SK-N-SH (cell line): ENCODE results near the gene BRI3BP. TPM values are rescaled to one million over a fixed set of nuclear protein-coding genes. Genes with fewer than 3 reads are reported as not detected.
"Not testable (repeated sequence)": the region's sequence is repeated elsewhere in the genome, so short reads cannot be mapped to it uniquely, and the experiment has no call there.

Source experiments
- CTCF ChIA-PET: fragments of 300-600, 350-600 bp; formaldehyde crosslinking; extraction: SDS; loops from one replicate; lab custom pipeline; 2021; lab: Yijun Ruan, JAX
- POLR2A ChIA-PET: fragments of 350-600 bp; sonication (Branson Sonifier 250); formaldehyde crosslinking; extraction: SDS; loops from one replicate; lab custom pipeline; 2020; ENCODE audit warnings: antibody characterized with exemption, inconsistent platforms; lab: Yijun Ruan, JAX
- DNase-seq: peaks from one replicate; pipeline ENCODE4 v3.0.0; 2012
- H2AFZ ChIP-seq: fragments of 200-600 bp; sonication (generic); 2 replicates; pipeline ENCODE4 v1.8.1; 2016; ENCODE audit warnings: antibody characterized with exemption, mild to moderate bottlenecking, low read depth
- H3F3A ChIP-seq: fragments of 200-600 bp; sonication (generic); replicated peaks from 2 replicates; pipeline ENCODE3; 2016; ENCODE audit warnings: antibody characterized with exemption, mild to moderate bottlenecking; ENCODE audit not compliant: insufficient read depth
- H3K27ac ChIP-seq, 2 experiments: fragments of 200-500 bp in 1 of 2; fragments of 200-600 bp in 1 of 2; sonication (Bioruptor generic) in 1 of 2; sonication (generic), shearing (Covaris generic) in 1 of 2; 2 replicates each; pipeline versions ENCODE4 v1.5.1 to v1.6.1; 2014 to 2016; ENCODE audit warnings: low read depth in 2 of 2, inconsistent platforms in 1 of 2, low read length in 1 of 2, mild to moderate bottlenecking in 1 of 2, mixed read lengths in 1 of 2
- H3K27me3 ChIP-seq: fragments of 200-600 bp; sonication (generic), shearing (Covaris generic); 2 replicates; pipeline ENCODE4 v1.6.1; 2016; ENCODE audit warnings: mixed run types; ENCODE audit not compliant: insufficient read depth
- H3K36me3 ChIP-seq, 2 experiments: fragments of 200-500 bp in 1 of 2; fragments of 200-600 bp in 1 of 2; sonication (Bioruptor generic) in 1 of 2; sonication (generic) in 1 of 2; replicated peaks in 1 of 2; 2 replicates each; pipeline versions ENCODE3 to v1.5.1; 2014 to 2016; ENCODE audit warnings: low read length in 1 of 2, mild to moderate bottlenecking in 1 of 2; ENCODE audit not compliant: insufficient read depth in 2 of 2, control insufficient read depth in 1 of 2
- H3K4me1 ChIP-seq, 2 experiments: fragments of 200-500 bp in 1 of 2; fragments of 200-600 bp in 1 of 2; sonication (Bioruptor generic) in 1 of 2; sonication (generic), shearing (Covaris generic) in 1 of 2; 2 replicates each; pipeline versions ENCODE4 v1.5.1 to v1.6.1; 2014 to 2016; ENCODE audit warnings: low read depth in 1 of 2, low read length in 1 of 2, mixed run types in 1 of 2; ENCODE audit not compliant: insufficient read depth in 2 of 2, control insufficient read depth in 1 of 2
- H3K4me2 ChIP-seq: fragments of 200-600 bp; sonication (generic), shearing (Covaris generic); 2 replicates; pipeline ENCODE4 v1.6.1; 2017; ENCODE audit warnings: mixed run types
- H3K4me3 ChIP-seq, 2 experiments: fragments of 200-500 bp in 1 of 2; fragments of 200-600 bp in 1 of 2; sonication (Bioruptor generic) in 1 of 2; sonication (generic), shearing (Covaris generic) in 1 of 2; 2 replicates each; pipeline versions ENCODE4 v1.5.1 to v1.8.1; 2014 to 2016; ENCODE audit warnings: low read depth in 2 of 2, inconsistent platforms in 1 of 2, low read length in 1 of 2, mild to moderate bottlenecking in 1 of 2, mixed read lengths in 1 of 2, moderate library complexity in 1 of 2
- H3K79me2 ChIP-seq: fragments of 200-600 bp; sonication (generic); 2 replicates; pipeline ENCODE4 v1.8.1; 2017; ENCODE audit warnings: mild to moderate bottlenecking; ENCODE audit not compliant: insufficient read depth
- H3K9ac ChIP-seq: fragments of 200-600 bp; sonication (generic); 2 replicates; pipeline ENCODE4 v1.6.1; 2017; ENCODE audit warnings: mixed run types
- H3K9me2 ChIP-seq: fragments of 200-600 bp; sonication (generic); 2 replicates; pipeline ENCODE4 v1.6.1; 2017; ENCODE audit warnings: mixed run types
- H3K9me3 ChIP-seq: fragments of 200-600 bp; sonication (generic); 2 replicates; pipeline ENCODE4 v1.6.1; 2017; ENCODE audit warnings: mixed run types, mild to moderate bottlenecking, moderate library complexity
- H4K20me1 ChIP-seq: fragments of 200-600 bp; sonication (generic); 2 replicates; pipeline ENCODE4 v1.6.1; 2017; ENCODE audit warnings: mild to moderate bottlenecking, mixed run types; ENCODE audit not compliant: insufficient read depth
- ELF1 ChIP-seq: IDR thresholded peaks from 2 replicates; pipeline ENCODE4 v1.4.0; 2012
- EP300 ChIP-seq, 2 experiments: IDR thresholded peaks; 2 replicates each; pipeline versions ENCODE4 v1.4.0 to v1.6.1; 2012; ENCODE audit warnings: borderline replicate concordance in 1 of 2, low read depth in 1 of 2, low read length in 1 of 2
- GABPA ChIP-seq: IDR thresholded peaks from 2 replicates; pipeline ENCODE4 v1.4.0; 2012; ENCODE audit warnings: low read depth, mild to moderate bottlenecking
- NFIC ChIP-seq: IDR thresholded peaks from 2 replicates; pipeline ENCODE4 v1.4.0; 2012; ENCODE audit warnings: borderline replicate concordance
- POLR2AphosphoS5 ChIP-seq: IDR thresholded peaks from 2 replicates; pipeline ENCODE4 v1.6.1; 2012; ENCODE audit warnings: low read depth, low read length
- RXRA ChIP-seq: IDR thresholded peaks from 2 replicates; pipeline ENCODE4 v1.4.0; 2012; ENCODE audit warnings: low read depth, mild to moderate bottlenecking, borderline replicate concordance
- TCF12 ChIP-seq: IDR thresholded peaks from 2 replicates; pipeline ENCODE4 v1.4.0; 2012
- YY1 ChIP-seq: IDR thresholded peaks from 2 replicates; pipeline ENCODE4 v1.4.0; 2012; ENCODE audit warnings: low read depth, mild to moderate bottlenecking
- WGBS: methylation state at CpG from one replicate; pipeline ENCODE4 v1.1.6; 2017; ENCODE audit warnings: low lambda C conversion rate; 5-methylcytosine and 5-hydroxymethylcytosine counted together
- polyA plus RNA-seq, 3 experiments: library from polyadenylated mRNA; depleted of rRNA; stranded (reverse); fragments of >200 nt; gene quantifications; 2 replicates each; pipeline ENCODE4 v1.2.3, GENCODE V29; 2012
- TF ChIP-seq, protein P1 (sequence below): IDR thresholded peaks from 2 replicates; pipeline ENCODE4 v1.4.0; 2012; ENCODE audit warnings: low read depth, borderline replicate concordance
- TF ChIP-seq, protein P2 (sequence below): IDR thresholded peaks from 2 replicates; pipeline ENCODE4 v1.6.1; 2012; ENCODE audit warnings: mild to moderate bottlenecking, low read depth, low read length, moderate library complexity
- TF ChIP-seq, protein P3 (sequence below): fragments of 200-600 bp; sonication (generic); IDR thresholded peaks from 2 replicates; pipeline ENCODE4 v1.6.1; 2017; ENCODE audit warnings: antibody characterized with exemption, mild to moderate bottlenecking, moderate library complexity

The BRI3BP gene
- polyA plus RNA-seq, 1 of the 3 experiments (the other 2 are of a cell fraction): 3.8 TPM

DNA sequence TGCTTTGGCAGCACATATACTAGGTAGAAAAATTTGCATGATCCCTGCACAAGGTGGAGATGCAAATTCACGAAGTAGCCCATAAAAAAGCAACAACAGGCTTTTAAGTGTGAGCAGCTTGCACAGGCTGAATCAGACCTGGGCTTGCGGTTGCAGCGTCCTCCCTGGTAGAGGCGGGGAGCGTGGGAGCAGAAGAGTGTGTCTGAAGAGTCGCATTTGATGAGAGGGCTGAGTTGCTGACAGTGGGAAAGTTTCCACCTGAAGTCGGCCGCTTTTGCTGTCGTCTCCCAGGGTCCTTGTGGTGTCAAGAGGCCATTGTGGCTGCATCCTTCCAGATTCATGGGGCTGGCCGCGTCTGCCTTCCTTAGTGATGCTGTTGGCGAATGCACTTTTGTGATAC lies 78.0 kb downstream of the BRI3BP start:
- no peak for DNase-seq
- ChIA-PET CTCF (interaction anchor here (2.0 kb wide), 1 partner anchor 131 kb away, joined by 8 read pairs; no protein-coding TSS in a partner anchor), POLR2A (interaction anchor here (0.9 kb wide), 1 partner anchor 22 kb away, joined by 4 read pairs; no protein-coding TSS in a partner anchor)
- Histone ChIP-seq H2AFZ (no peak overlapping the region), H3K4me1 (peaks cover 0 to 8% of the 10 kb centered on the region in 2 experiments; a peak in 1 of 4 replicates), H3K36me3 (peaks cover 6% of the 10 kb centered on the region in 2 experiments), H3K4me3 (no peak overlapping the region), H3F3A (no peaks in the 10 kb centered on the region), H3K9me3 (no peaks in the 10 kb centered on the region), H3K79me2 (0 out of 2 replicates have a peak, but pooled peaks cover 3% of the 10 kb centered on the region), H3K9ac (no peak overlapping the region), H3K27ac (no peak overlapping the region), H3K9me2 (no peaks in the 10 kb centered on the region), H3K4me2 (no peak overlapping the region), H4K20me1 (no peaks in the 10 kb centered on the region), H3K27me3 (no peaks in the 10 kb centered on the region)
- TF ChIP-seq TCF12: no peak
- TF ChIP-seq, protein P1, sequence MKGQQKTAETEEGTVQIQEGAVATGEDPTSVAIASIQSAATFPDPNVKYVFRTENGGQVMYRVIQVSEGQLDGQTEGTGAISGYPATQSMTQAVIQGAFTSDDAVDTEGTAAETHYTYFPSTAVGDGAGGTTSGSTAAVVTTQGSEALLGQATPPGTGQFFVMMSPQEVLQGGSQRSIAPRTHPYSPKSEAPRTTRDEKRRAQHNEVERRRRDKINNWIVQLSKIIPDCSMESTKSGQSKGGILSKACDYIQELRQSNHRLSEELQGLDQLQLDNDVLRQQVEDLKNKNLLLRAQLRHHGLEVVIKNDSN: no peak
- TF ChIP-seq GABPA: no peak
- TF ChIP-seq ELF1: no peak
- TF ChIP-seq RXRA: no peak
- no peak for TF ChIP-seq NFIC
- no peak for TF ChIP-seq POLR2AphosphoS5
- no peak for TF ChIP-seq YY1
- TF ChIP-seq, protein P2, sequence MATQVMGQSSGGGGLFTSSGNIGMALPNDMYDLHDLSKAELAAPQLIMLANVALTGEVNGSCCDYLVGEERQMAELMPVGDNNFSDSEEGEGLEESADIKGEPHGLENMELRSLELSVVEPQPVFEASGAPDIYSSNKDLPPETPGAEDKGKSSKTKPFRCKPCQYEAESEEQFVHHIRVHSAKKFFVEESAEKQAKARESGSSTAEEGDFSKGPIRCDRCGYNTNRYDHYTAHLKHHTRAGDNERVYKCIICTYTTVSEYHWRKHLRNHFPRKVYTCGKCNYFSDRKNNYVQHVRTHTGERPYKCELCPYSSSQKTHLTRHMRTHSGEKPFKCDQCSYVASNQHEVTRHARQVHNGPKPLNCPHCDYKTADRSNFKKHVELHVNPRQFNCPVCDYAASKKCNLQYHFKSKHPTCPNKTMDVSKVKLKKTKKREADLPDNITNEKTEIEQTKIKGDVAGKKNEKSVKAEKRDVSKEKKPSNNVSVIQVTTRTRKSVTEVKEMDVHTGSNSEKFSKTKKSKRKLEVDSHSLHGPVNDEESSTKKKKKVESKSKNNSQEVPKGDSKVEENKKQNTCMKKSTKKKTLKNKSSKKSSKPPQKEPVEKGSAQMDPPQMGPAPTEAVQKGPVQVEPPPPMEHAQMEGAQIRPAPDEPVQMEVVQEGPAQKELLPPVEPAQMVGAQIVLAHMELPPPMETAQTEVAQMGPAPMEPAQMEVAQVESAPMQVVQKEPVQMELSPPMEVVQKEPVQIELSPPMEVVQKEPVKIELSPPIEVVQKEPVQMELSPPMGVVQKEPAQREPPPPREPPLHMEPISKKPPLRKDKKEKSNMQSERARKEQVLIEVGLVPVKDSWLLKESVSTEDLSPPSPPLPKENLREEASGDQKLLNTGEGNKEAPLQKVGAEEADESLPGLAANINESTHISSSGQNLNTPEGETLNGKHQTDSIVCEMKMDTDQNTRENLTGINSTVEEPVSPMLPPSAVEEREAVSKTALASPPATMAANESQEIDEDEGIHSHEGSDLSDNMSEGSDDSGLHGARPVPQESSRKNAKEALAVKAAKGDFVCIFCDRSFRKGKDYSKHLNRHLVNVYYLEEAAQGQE: no peak
- TF ChIP-seq, protein P3, sequence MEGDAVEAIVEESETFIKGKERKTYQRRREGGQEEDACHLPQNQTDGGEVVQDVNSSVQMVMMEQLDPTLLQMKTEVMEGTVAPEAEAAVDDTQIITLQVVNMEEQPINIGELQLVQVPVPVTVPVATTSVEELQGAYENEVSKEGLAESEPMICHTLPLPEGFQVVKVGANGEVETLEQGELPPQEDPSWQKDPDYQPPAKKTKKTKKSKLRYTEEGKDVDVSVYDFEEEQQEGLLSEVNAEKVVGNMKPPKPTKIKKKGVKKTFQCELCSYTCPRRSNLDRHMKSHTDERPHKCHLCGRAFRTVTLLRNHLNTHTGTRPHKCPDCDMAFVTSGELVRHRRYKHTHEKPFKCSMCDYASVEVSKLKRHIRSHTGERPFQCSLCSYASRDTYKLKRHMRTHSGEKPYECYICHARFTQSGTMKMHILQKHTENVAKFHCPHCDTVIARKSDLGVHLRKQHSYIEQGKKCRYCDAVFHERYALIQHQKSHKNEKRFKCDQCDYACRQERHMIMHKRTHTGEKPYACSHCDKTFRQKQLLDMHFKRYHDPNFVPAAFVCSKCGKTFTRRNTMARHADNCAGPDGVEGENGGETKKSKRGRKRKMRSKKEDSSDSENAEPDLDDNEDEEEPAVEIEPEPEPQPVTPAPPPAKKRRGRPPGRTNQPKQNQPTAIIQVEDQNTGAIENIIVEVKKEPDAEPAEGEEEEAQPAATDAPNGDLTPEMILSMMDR: no peak
- WGBS: 91% methylated on average over 12 of the region's 12 CpGs

DNA sequence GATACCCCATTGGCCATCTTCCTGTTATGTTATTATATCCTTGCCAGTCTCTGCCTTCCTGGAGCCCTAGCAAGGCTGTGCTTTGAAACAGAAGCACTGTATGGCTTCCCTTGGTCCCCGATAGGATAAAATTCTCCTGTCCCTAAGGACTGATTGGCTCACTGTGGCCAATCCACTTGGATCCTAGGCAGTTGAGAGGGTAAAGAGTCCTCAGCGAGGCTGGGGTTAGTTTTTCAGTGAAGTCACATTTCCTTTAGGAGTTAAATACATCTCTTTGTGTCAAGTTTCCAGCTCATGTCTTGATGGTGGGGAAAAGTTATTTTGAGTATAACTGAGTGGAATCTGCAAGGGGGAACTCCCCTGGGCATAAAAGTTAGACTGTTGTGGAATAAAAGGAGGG lies 79.1 kb downstream of the BRI3BP start:
- CTCF ChIA-PET: no interaction called here
- Histone ChIP-seq H3K79me2 (0 out of 2 replicates have a peak, but pooled peaks cover 3% of the 10 kb centered on the region), H3K4me2 (no peak overlapping the region), H2AFZ (no peak overlapping the region), H3F3A (no peaks in the 10 kb centered on the region), H4K20me1 (no peaks in the 10 kb centered on the region)
- TF ChIP-seq YY1 (no peak), EP300 (IDR thresholded peaks at IDR 0.05; ENCODE audit: borderline replicate concordance in 1 of 2, low read depth in 1 of 2, low read length in 1 of 2) (no peak)
- TF ChIP-seq, all 33 proteins: peak for 0
- Histone ChIP-seq H3K4me1 (no peaks in the 10 kb centered on the region; a peak in 1 of 4 replicates), H3K9ac (no peak overlapping the region), H3K27ac (no peak overlapping the region), H3K9me2 (no peaks in the 10 kb centered on the region), H3K36me3 (peaks cover 8 to 13% of the 10 kb centered on the region in 2 experiments), H3K4me3 (no peak overlapping the region), H3K9me3 (no peaks in the 10 kb centered on the region), H3K27me3 (no peaks in the 10 kb centered on the region)
- WGBS: 100% methylated on average over 2 of the region's 2 CpGs
- DNase-seq: no peak
- POLR2A ChIA-PET: no interaction called here

DNA sequence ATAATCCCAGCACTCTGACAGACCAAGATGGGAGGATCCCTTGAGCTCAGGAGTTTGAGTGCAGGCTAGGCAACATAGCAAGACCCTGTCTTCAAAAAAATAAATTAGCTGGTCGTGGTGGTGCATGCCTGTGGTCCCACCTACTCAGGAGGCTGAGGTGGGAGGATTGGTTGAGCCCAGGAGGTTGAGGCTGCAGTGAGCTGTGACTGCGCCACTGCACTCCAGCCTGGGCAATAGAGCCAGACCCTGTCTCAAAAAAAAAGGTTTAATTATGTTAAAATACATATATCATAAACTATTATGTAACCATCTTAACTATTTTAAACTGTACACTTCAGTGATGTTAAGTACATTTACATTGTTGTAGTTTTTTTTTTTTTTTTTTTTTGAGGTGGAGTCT lies 80.8 kb downstream of the BRI3BP start:
- H3K9ac ChIP-seq, POLR2A ChIA-PET, CTCF ChIA-PET: not testable (repeated sequence)

More for the DNA sequence above, 80.8 kb downstream of the BRI3BP start:
- not testable (repeated sequence) for H3K9me2 ChIP-seq, H3K4me3 ChIP-seq, H3F3A ChIP-seq, H3K9me3 ChIP-seq, H3K79me2 ChIP-seq, H3K4me1 ChIP-seq, H2AFZ ChIP-seq, DNase-seq, H4K20me1 ChIP-seq, H3K27ac ChIP-seq, H3K27me3 ChIP-seq, H3K4me2 ChIP-seq
- WGBS: 70% methylated on average over 2 of the region's 2 CpGs
- H3K36me3 ChIP-seq: peaks cover 8 to 15% of the 10 kb centered on the region in 2 experiments
